Stimulated activated CD8-positive, alpha-beta memory T cell treated with anti-CD3 and anti-CD28 coated beads, Interleukin-2, amount 100 ng/mL, for 48 hours (primary cell): ENCODE results near the gene TPCN2.

Source experiments
- DNase-seq, 2 donors: peaks; one replicate each; pipeline ENCODE4 v3.0.0-alpha.2; 2020; ENCODE audit warnings: low read depth in 2 of 2

The TPCN2 gene

GRCh38 chr11:69010361-69010891, 38.3 kb upstream of the TPCN2 start:
- no peak for DNase-seq

- DNase-seq: peak; percentile 30 to 43
Observed at GRCh38 chr11:69010964-69011623, 37.6 kb upstream of the TPCN2 start.

- no peak for DNase-seq
Observed at GRCh38 chr11:69011624-69012091, 37.1 kb upstream of the TPCN2 start.

GRCh38 chr11:69012092-69013008, 36.4 kb upstream of the TPCN2 start:
- DNase-seq: no peak

GRCh38 chr11:69013009-69013951, 35.5 kb upstream of the TPCN2 start, which contains the start of gene MRGPRF:
MRGPRF (minus strand) TSS chr11:69013246; CDS start chr11:69009901, 3,345 bp downstream.
- no peak for DNase-seq

- no peak for DNase-seq
Observed at GRCh38 chr11:69014084-69014851, 34.5 kb upstream of the TPCN2 start.

GRCh38 chr11:69014898-69015549, 33.7 kb upstream of the TPCN2 start:
- no peak for DNase-seq

GRCh38 chr11:69017951-69018350, 30.8 kb upstream of the TPCN2 start:
- no peak for DNase-seq

- no peak for DNase-seq
Observed at GRCh38 chr11:69018924-69019323, 29.8 kb upstream of the TPCN2 start.

GRCh38 chr11:69022260-69022659, 26.5 kb upstream of the TPCN2 start:
- no peak for DNase-seq

- no peak for DNase-seq
Observed at GRCh38 chr11:69024509-69024908, 24.2 kb upstream of the TPCN2 start.

- no peak for DNase-seq
Observed at GRCh38 chr11:69027704-69028372, 20.9 kb upstream of the TPCN2 start.

GRCh38 chr11:69030301-69030700, 18.4 kb upstream of the TPCN2 start:
- no peak for DNase-seq

- DNase-seq: no peak
Observed at GRCh38 chr11:69032833-69033232, 15.9 kb upstream of the TPCN2 start.

GRCh38 chr11:69033431-69033830, 15.3 kb upstream of the TPCN2 start:
- no peak for DNase-seq

GRCh38 chr11:69034123-69034867, 14.4 kb upstream of the TPCN2 start:
- no peak for DNase-seq

GRCh38 chr11:69035150-69035945, 13.4 kb upstream of the TPCN2 start:
- DNase-seq: no peak

- DNase-seq: no peak
Observed at GRCh38 chr11:69035946-69036340, 12.8 kb upstream of the TPCN2 start.
